ENCODE measurements around the gene FOXL1.

FOXL1 gene

DNA sequence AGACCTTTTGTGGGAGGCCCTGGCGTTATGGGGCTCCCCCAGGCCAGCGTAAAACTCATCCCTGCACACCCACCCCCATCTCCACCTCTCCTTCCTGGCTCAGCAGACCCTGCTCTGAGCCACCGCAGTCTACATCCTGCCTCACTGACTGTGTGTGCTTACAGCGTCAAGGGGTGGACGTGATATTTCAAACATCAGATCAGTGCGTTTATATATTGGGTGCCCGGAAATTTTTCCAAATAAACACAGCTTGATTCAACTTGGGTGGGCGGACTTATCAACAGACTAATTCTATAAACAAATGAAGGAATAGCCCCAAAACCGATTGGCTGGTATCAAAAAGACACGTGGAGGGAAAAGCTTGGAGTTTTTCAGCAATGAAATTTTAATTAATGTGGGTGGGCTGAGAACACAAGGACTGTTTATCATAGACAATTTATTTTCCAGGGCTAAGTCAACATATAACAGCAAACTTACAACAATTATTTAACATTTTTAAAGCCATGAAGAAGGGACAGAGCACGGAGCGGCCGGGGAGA lies at the start of gene FOXL1:
FOXL1 (plus strand) TSS at position 489 of the 539 bp plus-strand sequence. CDS start 175 bp downstream, outside the sequence.
- DNase-seq: no peak

GRCh38 chr16:86529160-86529559 lies 49.2 kb upstream of the FOXL1 start:
- DNase-seq: no peak

- DNase-seq: no peak
These were observed 47.8 kb upstream of the FOXL1 start for GRCh38 chr16:86530251-86531190.

- no peak for DNase-seq
These were observed 47.2 kb upstream of the FOXL1 start for GRCh38 chr16:86531191-86531545.

- DNase-seq: no peak
These were observed 46.5 kb upstream of the FOXL1 start for GRCh38 chr16:86531641-86532525.

DNA sequence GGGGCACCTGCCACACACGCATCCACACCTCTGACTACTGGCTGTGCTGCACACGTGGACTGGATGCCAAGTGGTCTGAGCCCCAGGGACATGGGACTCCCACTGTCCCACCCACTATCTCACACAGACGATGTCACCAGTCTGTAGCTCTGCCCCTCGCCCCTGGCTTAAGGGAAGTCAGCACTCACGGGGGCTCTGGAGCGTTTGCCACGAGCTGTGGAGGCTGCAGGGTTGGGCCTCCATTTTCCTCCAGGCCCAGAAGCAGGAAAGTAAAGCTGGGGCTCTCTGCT lies 45.9 kb upstream of the FOXL1 start:
- no peak for DNase-seq

DNA sequence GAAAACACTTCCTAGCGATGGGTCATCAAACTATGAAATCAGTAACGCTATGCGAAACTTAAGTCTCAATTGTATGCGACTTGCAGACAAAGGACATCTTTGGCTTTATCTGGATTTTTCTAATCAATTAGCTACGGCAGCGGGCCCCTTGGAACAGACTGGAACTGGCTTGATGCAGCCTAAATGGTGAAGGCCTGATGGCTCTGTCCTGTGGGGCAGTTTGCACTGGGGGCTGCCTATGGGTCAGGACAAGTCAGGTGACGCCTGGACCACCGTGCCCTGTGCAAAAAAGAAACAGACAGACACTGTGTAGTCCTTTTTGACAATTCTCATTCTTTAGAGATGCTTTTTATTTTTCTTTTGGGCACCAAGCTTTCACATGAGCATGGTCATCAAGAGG lies 45.3 kb upstream of the FOXL1 start:
- no peak for DNase-seq

- DNase-seq: no peak
These were observed 44.5 kb upstream of the FOXL1 start for GRCh38 chr16:86533767-86534351.

DNA sequence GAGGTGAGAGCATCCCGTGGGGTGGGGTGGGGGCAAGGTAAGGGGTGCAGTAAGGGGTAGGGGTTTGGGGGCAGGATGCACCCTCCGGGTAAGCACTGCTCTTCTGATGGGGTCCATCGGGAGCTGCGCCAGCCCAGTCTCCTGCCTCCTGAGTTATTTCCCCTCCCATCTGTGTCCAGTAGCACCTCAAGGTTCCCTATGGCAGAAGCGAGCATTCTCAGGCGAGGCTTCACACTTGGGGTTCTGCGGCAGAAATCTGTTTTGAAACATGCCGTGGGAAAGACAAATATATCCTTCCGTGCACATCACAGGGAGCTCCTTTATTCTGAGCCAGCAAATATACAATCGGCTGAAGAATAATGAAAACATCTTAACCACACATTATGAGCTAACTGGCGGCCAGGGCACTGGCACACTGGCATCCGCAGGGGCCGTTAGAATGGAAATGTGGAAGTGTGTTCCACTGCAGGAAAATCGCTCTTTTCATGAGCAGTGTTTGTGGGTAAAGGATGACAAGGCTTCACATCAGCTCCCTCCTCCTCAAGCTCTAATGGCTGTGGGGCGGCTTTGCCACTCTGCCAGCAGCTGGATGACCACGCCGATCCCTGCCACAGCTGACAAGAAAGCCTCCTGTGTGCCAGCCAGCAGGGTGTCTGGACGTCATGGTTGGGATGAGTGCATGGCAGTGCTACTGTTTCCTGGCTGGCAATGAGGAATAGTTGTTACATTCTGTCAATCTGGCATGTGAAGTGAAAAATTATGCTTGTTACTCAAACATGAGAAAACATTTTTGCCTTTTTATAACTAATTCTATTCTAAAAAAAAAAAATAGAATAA lies 43.4 kb upstream of the FOXL1 start:
- DNase-seq: no peak

- DNase-seq: no peak
These were observed 41.7 kb upstream of the FOXL1 start for GRCh38 chr16:86536621-86537020.

GRCh38 chr16:86537486-86537885 lies 40.9 kb upstream of the FOXL1 start:
- DNase-seq: no peak

GRCh38 chr16:86538196-86538780 lies 40.1 kb upstream of the FOXL1 start:
- no peak for DNase-seq

- DNase-seq: no peak
These were observed 37.5 kb upstream of the FOXL1 start for GRCh38 chr16:86540894-86541293.

DNA sequence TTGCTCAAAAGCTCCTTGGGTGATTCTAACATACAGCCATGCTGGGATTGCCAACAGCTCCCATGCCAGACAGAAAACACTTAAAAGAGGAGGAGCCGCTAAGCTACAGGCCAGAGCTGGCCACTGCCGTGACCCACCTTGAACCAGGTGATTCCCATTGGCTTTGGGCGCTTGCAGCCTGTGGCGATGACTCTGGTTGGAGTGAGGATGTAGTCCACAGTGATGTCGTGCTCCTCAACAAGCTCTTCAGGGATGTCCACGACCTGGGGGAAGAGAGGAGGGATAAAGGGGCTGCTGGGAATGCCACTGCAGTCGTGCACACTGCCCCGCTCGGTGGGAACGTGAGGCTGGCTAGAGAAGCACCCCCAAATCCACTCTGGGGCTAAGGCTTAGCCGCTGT lies 36.8 kb upstream of the FOXL1 start:
- no peak for DNase-seq

DNA sequence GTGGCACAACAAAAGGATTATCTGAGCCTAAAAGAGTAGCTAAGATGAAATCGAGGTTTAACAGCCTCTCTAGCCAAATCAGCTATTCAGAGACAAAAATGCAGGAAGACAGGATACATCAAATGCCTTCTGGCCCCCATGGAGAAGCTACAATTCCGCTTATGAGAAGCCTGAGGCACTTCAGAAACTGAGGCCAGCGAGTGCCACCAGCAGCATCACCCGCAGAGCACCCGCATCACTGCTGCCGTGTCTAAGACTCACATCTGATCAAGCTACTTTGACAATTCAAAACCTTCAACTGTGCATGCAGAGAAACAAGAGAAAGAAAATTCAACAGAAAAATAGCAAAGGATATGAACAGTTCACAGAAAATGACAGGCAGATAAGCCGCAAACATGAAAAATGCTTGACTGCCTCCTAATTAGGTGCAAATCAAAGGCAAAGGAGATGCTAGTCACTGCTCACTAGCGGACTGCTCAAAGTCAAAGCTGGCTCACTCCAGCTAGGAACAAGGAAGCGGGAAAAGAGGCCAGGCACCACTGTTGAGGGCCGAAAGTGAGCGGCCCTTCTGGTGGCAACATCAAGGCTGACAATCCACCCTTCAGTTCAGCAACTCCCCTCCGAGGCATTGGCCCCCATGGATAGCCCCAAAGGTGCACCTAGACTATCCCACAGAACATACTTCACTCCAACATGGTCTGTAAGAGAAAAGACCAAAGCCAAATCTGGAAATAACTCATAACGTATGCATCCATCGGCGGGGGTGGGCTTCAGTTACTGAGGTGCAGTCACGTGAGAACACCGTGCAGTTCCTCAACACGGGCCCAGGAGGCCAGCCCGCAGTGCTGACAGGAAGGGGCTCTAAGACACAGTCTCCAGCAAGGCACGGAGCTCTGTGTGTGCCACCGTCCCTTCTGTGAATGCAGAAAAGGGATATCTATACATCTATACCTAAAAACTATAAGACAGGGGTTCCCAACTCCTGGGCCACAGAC lies 35.3 kb upstream of the FOXL1 start:
- DNase-seq: no peak

GRCh38 chr16:86545481-86545880 lies 32.9 kb upstream of the FOXL1 start:
- no peak for DNase-seq

- no peak for DNase-seq
These were observed 32.3 kb upstream of the FOXL1 start for GRCh38 chr16:86545954-86546637.

DNA sequence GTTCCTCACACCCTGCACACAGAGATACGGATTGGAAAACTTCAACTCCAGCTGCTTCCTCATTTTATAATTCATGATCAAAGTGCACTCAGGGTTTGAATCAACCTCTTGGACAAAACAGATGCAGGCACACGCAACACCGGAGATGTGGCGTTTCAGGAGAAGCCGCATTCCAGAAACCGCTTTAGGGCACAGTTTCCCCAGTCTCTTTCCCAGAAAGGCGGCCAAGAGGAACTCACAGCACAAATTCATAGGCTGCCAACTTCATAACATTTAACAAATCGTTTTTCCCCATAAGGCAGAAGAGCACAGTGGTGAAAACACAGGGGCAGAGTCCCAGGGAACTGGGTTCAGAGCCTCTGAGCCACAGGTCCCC lies 31.7 kb upstream of the FOXL1 start:
- no peak for DNase-seq

DNA sequence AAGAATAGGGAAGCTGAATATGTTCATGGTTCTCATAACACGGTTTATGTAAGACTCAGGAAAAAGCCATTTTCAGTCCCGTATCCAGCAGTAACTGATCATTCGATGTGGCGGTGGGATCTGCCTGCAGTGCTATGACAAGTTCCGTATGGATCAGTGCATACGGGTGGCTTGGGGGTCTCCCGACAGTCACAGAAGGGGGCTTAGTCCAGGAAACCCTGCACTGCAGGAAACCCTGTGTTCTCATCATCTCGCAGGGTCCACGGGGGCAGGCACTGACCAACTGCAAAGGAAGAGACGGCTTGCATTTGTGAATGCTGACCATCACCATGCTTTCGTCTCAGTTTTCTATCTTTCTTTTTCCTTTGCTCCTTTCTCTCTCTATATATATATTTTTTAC lies 31.1 kb upstream of the FOXL1 start:
- no peak for DNase-seq

Measured in activated CD4-positive, CD25-positive, alpha-beta regulatory T cell treated with anti-CD3 and anti-CD28 coated beads, Interleukin-2, amount 50 U/mL, for 72 hours (primary cell).